K562 (cell line): ENCODE data around the gene TRIM26. TPM values are rescaled to one million over a fixed set of nuclear protein-coding genes. Genes with fewer than 3 reads are reported as not detected.
A peak's percentile ranks its signal among the peaks of the same experiment; 100 is the strongest.
"Not testable (repeated sequence)": the region's sequence is repeated elsewhere in the genome, so short reads cannot be mapped to it uniquely, and the experiment has no call there.

ENCODE experiments used
- ATAC-seq: fragments of 200-7000 bp; cut with Tn5 transposase; 3 replicates; pipeline ENCODE4 v1.9.1; 2020; ENCODE audit warnings: moderate library complexity
- BruUV-seq: library from RNA; stranded (reverse); fragments of 400-500 nt; replicated peaks from 2 replicates; lab custom pipeline; 2021; lab: Mats Ljungman, UMichigan
- CTCF ChIA-PET: fragments of 300-600 bp; formaldehyde crosslinking; extraction: SDS; loops from one replicate; lab custom pipeline; 2021; ENCODE audit warnings: low intra/inter-chr PET ratio; lab: Yijun Ruan, JAX
- POLR2A ChIA-PET: fragments of 300-600, 350-650 bp; sonication (Branson Sonifier 250); formaldehyde crosslinking; extraction: SDS; loops from one replicate; lab custom pipeline; 2021; ENCODE audit warnings: antibody characterized with exemption, inconsistent platforms; lab: Yijun Ruan, JAX
- DNase-seq, 4 experiments: peaks; one replicate each; pipeline versions ENCODE4 v3.0.0 to v3.0.0-alpha.2; 2011 to 2018; ENCODE audit warnings: low spot score in 3 of 4, mixed read lengths in 3 of 4; ENCODE audit errors: extremely low read depth in 1 of 4
- FAIRE-seq: peaks from 2 replicates; lab custom pipeline; 2011; peaks lifted over from hg19 to GRCh38; lab: Jason Lieb, UNC
- H2AFZ ChIP-seq: 2 replicates; pipeline ENCODE4 v1.6.0; 2011; ENCODE audit warnings: low read depth, low read length, control low read depth, inconsistent platforms
- H3K27ac ChIP-seq: fragments of 200-600 bp; 3 replicates; pipeline ENCODE4 v1.8.0; 2011; ENCODE audit warnings: low read depth, mild to moderate bottlenecking, control low read depth, inconsistent platforms, low read length, moderate library complexity, mixed read lengths; ENCODE audit errors: extremely low read depth
- H3K27me3 ChIP-seq, 2 experiments: fragments of 300-600 bp in 1 of 2; 2 replicates in 1 of 2; 3 replicates in 1 of 2; pipeline versions ENCODE4 v1.6.0 to v1.8.0; 2011; ENCODE audit warnings: inconsistent platforms in 2 of 2, low read length in 2 of 2, mild to moderate bottlenecking in 1 of 2, mixed read lengths in 1 of 2, moderate library complexity in 1 of 2; ENCODE audit not compliant: control insufficient read depth in 2 of 2, insufficient read depth in 2 of 2
- H3K36me3 ChIP-seq: fragments of 300-600 bp; 3 replicates; pipeline ENCODE4 v1.8.0; 2011; ENCODE audit warnings: mild to moderate bottlenecking, low read length, inconsistent platforms; ENCODE audit not compliant: control insufficient read depth, insufficient read depth
- H3K4me1 ChIP-seq, 2 experiments: fragments of 200-600 bp in 1 of 2; replicated peaks in 1 of 2; 2 replicates in 1 of 2; 3 replicates in 1 of 2; pipeline versions ENCODE4 v1.5.1 to v1.8.0; 2011; ENCODE audit warnings: inconsistent platforms in 2 of 2, low read length in 2 of 2, mild to moderate bottlenecking in 1 of 2, mixed read lengths in 1 of 2, moderate library complexity in 1 of 2; ENCODE audit not compliant: control insufficient read depth in 2 of 2, insufficient read depth in 2 of 2
- H3K4me2 ChIP-seq: 2 replicates; pipeline ENCODE4 v1.6.1; 2011; ENCODE audit warnings: low read length, control low read depth, inconsistent platforms, mixed read lengths; ENCODE audit not compliant: insufficient read depth
- H3K4me3 ChIP-seq: fragments of 200-600 bp; sonication (generic), shearing (Covaris generic); 2 replicates; pipeline ENCODE4 v1.5.1; 2016; ENCODE audit warnings: control low read depth, inconsistent platforms
- H3K79me2 ChIP-seq: fragments of 200-600 bp; 3 replicates; pipeline ENCODE4 v1.8.0; 2011; ENCODE audit warnings: low read length, inconsistent platforms; ENCODE audit not compliant: control insufficient read depth, insufficient read depth
- H3K9ac ChIP-seq, 2 experiments: 2 replicates each; pipeline versions ENCODE4 v1.6.0 to v1.6.1; 2011; ENCODE audit warnings: low read depth in 2 of 2, low read length in 2 of 2, control low read depth in 1 of 2, inconsistent platforms in 1 of 2, mild to moderate bottlenecking in 1 of 2, mixed read lengths in 1 of 2; ENCODE audit not compliant: insufficient read depth in 1 of 2
- H3K9me1 ChIP-seq: one replicate; pipeline ENCODE4 v1.6.0; 2011; ENCODE audit warnings: inconsistent platforms, mild to moderate bottlenecking, low read length, moderate library complexity; ENCODE audit not compliant: control insufficient read depth, insufficient read depth
- H3K9me3 ChIP-seq: replicated peaks from 2 replicates; pipeline ENCODE4 v1.5.1; 2011; ENCODE audit warnings: low read depth, low read length, inconsistent platforms; ENCODE audit not compliant: control insufficient read depth, insufficient read depth
- H4K20me1 ChIP-seq: replicated peaks from 2 replicates; pipeline ENCODE4 v1.6.1; 2011; ENCODE audit warnings: low read length, inconsistent platforms, mixed read lengths; ENCODE audit not compliant: control insufficient read depth, insufficient read depth
- ARID3A ChIP-seq: IDR thresholded peaks from 2 replicates; pipeline ENCODE4 v1.6.1; 2012; ENCODE audit warnings: low read depth, low read length, improper control_type of control experiment, borderline replicate concordance
- REST ChIP-seq, 2 experiments: fragments of 450-650 bp; formaldehyde crosslinking in 1 of 2; IDR thresholded peaks; 2 replicates each; pipeline versions ENCODE4 v1.4.0 to v1.6.1; 2014 to 2020; ENCODE audit warnings: mild to moderate bottlenecking in 2 of 2, borderline replicate concordance in 1 of 2, low read depth in 1 of 2
- WGBS: fragments of 100-300 bp; shearing (Covaris generic); methylation state at CpG from one replicate; pipeline ENCODE4 v1.1.6; 2016; ENCODE audit warnings: low coverage, mixed read lengths; ENCODE audit not compliant: insufficient coverage; ENCODE audit errors: missing lambda C conversion rate; 5-methylcytosine and 5-hydroxymethylcytosine counted together
- in situ Hi-C: fragments of 300-500 bp; cut with MboI; formaldehyde crosslinking; loops from 4 replicates; pipeline ENCODE4 v1.15.0; 2018; ENCODE audit warnings: inconsistent platforms, mixed read lengths
- intact Hi-C: fragments of 100-400 bp; cut with micrococcal nuclease; formaldehyde crosslinking; loops from 2 replicates; pipeline ENCODE4 v1.14.2; 2022
- polyA plus RNA-seq, 8 experiments: library from polyadenylated mRNA; depleted of rRNA in 4 of 8; stranded (reverse) in 5 of 8; unstranded in 3 of 8; fragments of >200 nt; fragmentation: Nextera tagmentation in 2 of 8; fragmentation: Illumina TruSeq in 1 of 8; extraction: Ambion mirVana in 2 of 8; extraction: Trizol in 1 of 8; gene quantifications; 2 replicates each; pipeline versions ENCODE4 v1.2.1 to v1.2.3, GENCODE V29; 2011 to 2014; ENCODE audit warnings: inconsistent platforms in 1 of 8, missing spikeins in 1 of 8
- total RNA-seq, 7 experiments: library from RNA; depleted of rRNA in 6 of 7; stranded (reverse); fragments of >200 nt in 6 of 7; fragmentation: Illumina TruSeq in 2 of 7; extraction: Trizol in 2 of 7; gene quantifications; 2 replicates each; pipeline versions ENCODE4 v1.2.1 to v1.2.3, GENCODE V29; 2011 to 2021; ENCODE audit warnings: low replicate concordance in 1 of 7

TRIM26 gene
- total and polyA plus RNA-seq, 9 of the 15 experiments (the other 6 are each of a cell fraction or from before 2014, with no cell fraction given), result 0.80 to 5.0 (median 2.8) TPM

- POLR2A ChIA-PET, H3K27me3 ChIP-seq, H3K9me3 ChIP-seq, BruUV-seq, ATAC-seq, H3K79me2 ChIP-seq, DNase-seq, H3K36me3 ChIP-seq, H2AFZ ChIP-seq, H3K4me1 ChIP-seq, CTCF ChIA-PET, H3K4me2 ChIP-seq, H4K20me1 ChIP-seq, in situ Hi-C loops, intact Hi-C loops, H3K4me3 ChIP-seq, H3K9ac ChIP-seq, H3K9me1 ChIP-seq, H3K27ac ChIP-seq, FAIRE-seq: not testable (repeated sequence)
- WGBS, result 8% methylated on average over 6 of the region's 6 CpGs
Measured at GRCh38 chr6:30221395-30221794, 8.2 kb upstream of the TRIM26 start.

GRCh38 chr6:30219244-30219643, 6.0 kb upstream of the TRIM26 start:
- in situ Hi-C loops (no loop called here), intact Hi-C loops (no loop called here)
- Histone ChIP-seq H3K79me2 (no peaks in the 10 kb centered on the region), H3K9me1 (no peaks in the 10 kb centered on the region), H2AFZ (peak overlapping the region; percentile 47; the same call in 1 of the 2 replicates), H3K36me3 (no peaks in the 10 kb centered on the region), H3K27ac (no peak overlapping the region), H3K4me3 (no peak overlapping the region), H4K20me1 (no peaks in the 10 kb centered on the region), H3K4me1 (peaks cover 0 to 2% of the 10 kb centered on the region in 2 experiments; a peak in 1 of 5 replicates), H3K9ac (no peak overlapping the region), H3K27me3 (no peaks in the 10 kb centered on the region), H3K9me3 (no peaks in the 10 kb centered on the region), H3K4me2 (no peak overlapping the region)
- no TSS peak for BruUV-seq
- WGBS, result 0% methylated on average over 1 of the region's 1 CpG
- FAIRE-seq (peak; percentile 89), DNase-seq (peak in 2 of 4 experiments; percentile 46 to 64), ATAC-seq (peak; percentile 83)
- ChIA-PET CTCF (interaction anchor here (0.6 kb wide), 1 partner anchor 178 kb away, joined by 4 read pairs; no protein-coding TSS in a partner anchor), POLR2A (interaction anchor here (0.5 to 1.2 kb wide), 2 partner anchors 9 to 61 kb away, joined by 3 to 5 read pairs; no protein-coding TSS in a partner anchor)
- TF ChIP-seq ARID3A (0 out of 2 replicates have a peak, but pooled peaks have one; percentile 33), REST (IDR thresholded peaks at IDR 0.05; ENCODE audit: borderline replicate concordance) (peak; percentile 68), REST (CRISPR knock-in tag; IDR thresholded peaks at IDR 0.05; ENCODE audit: low read depth) (no peak)
